ENCODE results near the gene CHMP1B. TPM values are rescaled to one million over a fixed set of nuclear protein-coding genes. Genes with fewer than 3 reads are reported as not detected.

The CHMP1B gene
- total RNA-seq, 2 experiments from 2014 or later, result 64.4 to 67.4 TPM

DNA sequence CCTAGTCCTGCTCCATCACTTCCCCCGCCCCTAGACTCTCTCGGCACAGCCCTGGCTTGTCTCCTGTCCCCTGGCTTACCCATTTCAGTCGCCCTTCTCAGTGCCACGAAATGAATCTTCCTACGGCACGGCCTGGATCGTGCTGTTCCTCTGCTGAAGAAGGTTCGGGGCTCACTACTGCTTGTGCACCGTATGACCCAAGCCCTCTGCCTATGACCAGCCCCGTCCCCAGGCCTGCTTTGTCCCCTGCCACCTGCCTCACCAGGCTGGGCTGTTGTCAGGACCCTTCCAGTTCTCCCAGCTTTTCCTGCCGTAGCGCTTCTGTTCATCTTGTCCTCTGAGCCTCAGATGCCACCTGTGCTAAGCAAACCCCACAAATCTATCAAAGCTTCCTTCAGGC lies 13.9 kb downstream of the CHMP1B start:
- Mint-ChIP-seq H3K27ac (no peak overlapping the region), H3K9me3 (no peaks in the 10 kb centered on the region), H3K27me3 (peaks cover 10% of the 10 kb centered on the region), H3K4me3 (no peak overlapping the region), H3K36me3 (ENCODE audit: low read depth) (no peaks in the 10 kb centered on the region), H3K4me1 (ENCODE audit: low read depth) (no peaks in the 10 kb centered on the region)
- H3K9me3 ChIP-seq (ENCODE audit: control insufficient read depth in 1 of 2, insufficient read depth in 1 of 2, low read length in 2 of 2), result no peaks in the 10 kb centered on the region
- TF ChIP-seq, protein P1, sequence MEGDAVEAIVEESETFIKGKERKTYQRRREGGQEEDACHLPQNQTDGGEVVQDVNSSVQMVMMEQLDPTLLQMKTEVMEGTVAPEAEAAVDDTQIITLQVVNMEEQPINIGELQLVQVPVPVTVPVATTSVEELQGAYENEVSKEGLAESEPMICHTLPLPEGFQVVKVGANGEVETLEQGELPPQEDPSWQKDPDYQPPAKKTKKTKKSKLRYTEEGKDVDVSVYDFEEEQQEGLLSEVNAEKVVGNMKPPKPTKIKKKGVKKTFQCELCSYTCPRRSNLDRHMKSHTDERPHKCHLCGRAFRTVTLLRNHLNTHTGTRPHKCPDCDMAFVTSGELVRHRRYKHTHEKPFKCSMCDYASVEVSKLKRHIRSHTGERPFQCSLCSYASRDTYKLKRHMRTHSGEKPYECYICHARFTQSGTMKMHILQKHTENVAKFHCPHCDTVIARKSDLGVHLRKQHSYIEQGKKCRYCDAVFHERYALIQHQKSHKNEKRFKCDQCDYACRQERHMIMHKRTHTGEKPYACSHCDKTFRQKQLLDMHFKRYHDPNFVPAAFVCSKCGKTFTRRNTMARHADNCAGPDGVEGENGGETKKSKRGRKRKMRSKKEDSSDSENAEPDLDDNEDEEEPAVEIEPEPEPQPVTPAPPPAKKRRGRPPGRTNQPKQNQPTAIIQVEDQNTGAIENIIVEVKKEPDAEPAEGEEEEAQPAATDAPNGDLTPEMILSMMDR (IDR thresholded peaks at IDR 0.05), result no peak
- POLR2A ChIA-PET, result interaction anchor here (1.0 kb wide), 1 partner anchor 13 kb away, joined by 3 read pairs; no protein-coding TSS in a partner anchor
- H3K27ac ChIP-seq (ENCODE audit: low read depth in 1 of 2, low read length in 2 of 2), result no peak overlapping the region
- H3K4me1 ChIP-seq (ENCODE audit: insufficient read depth, low read length), result no peaks in the 10 kb centered on the region
- ATAC-seq (ENCODE audit: poor library complexity), result no peak
- CTCF ChIA-PET, result no interaction called here
- H3K36me3 ChIP-seq (ENCODE audit: insufficient read depth, low read length), result no peaks in the 10 kb centered on the region
- H3K4me3 ChIP-seq (ENCODE audit: low read length), result no peak overlapping the region
- H3K27me3 ChIP-seq (ENCODE audit: control insufficient read depth in 1 of 2, insufficient read depth in 2 of 2, low read length in 2 of 2), result peaks cover 0 to 2% of the 10 kb centered on the region in 2 experiments
- intact Hi-C loops (cut with DNase I, micrococcal nuclease), result no loop called here
- DNase-seq, result no peak

DNA sequence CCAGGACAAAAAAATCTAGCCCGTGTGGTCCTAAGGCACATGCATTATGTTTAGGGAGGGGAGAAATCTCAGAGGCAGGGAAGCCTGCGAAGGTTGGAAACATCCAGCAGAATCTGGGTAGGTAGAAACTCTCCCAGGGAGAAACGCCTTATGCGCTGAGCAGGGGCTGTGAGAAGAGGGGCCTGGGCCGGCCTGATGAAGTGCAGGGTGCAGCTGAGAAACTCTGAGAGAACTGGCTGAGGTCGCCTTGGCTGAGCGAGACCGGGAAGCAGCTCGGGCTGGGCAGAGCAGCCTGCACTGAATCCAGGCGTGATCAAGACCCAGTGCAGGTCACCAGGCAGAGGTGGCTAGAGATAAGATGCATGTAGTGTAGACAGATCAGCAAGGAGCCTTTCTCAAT lies 15.1 kb downstream of the CHMP1B start:
- Histone ChIP-seq H3K4me3 (ENCODE audit: low read length) (no peak overlapping the region), H3K27ac (ENCODE audit: low read depth in 1 of 2, low read length in 2 of 2) (no peak overlapping the region), H3K36me3 (ENCODE audit: insufficient read depth, low read length) (no peaks in the 10 kb centered on the region), H3K27me3 (ENCODE audit: control insufficient read depth in 1 of 2, insufficient read depth in 2 of 2, low read length in 2 of 2) (peaks cover 0 to 2% of the 10 kb centered on the region in 2 experiments), H3K9me3 (ENCODE audit: control insufficient read depth in 1 of 2, insufficient read depth in 1 of 2, low read length in 2 of 2) (no peaks in the 10 kb centered on the region), H3K4me1 (ENCODE audit: insufficient read depth, low read length) (no peaks in the 10 kb centered on the region)
- no peaks in the 10 kb centered on the region for H3K4me1 Mint-ChIP-seq (ENCODE audit: low read depth)
- intact Hi-C loops (cut with DNase I, micrococcal nuclease), result no loop called here
- TF ChIP-seq, protein P1 (IDR thresholded peaks at IDR 0.05), result no peak
- ATAC-seq (ENCODE audit: poor library complexity) (no peak), DNase-seq (no peak)
- POLR2A ChIA-PET, result no interaction called here
- H3K27me3 Mint-ChIP-seq, result peaks cover 12% of the 10 kb centered on the region
- no peaks in the 10 kb centered on the region for H3K9me3 Mint-ChIP-seq
- no peak overlapping the region for H3K27ac Mint-ChIP-seq
- CTCF ChIA-PET, result no interaction called here
- no peaks in the 10 kb centered on the region for H3K36me3 Mint-ChIP-seq (ENCODE audit: low read depth)
- H3K4me3 Mint-ChIP-seq, result no peak overlapping the region

DNA sequence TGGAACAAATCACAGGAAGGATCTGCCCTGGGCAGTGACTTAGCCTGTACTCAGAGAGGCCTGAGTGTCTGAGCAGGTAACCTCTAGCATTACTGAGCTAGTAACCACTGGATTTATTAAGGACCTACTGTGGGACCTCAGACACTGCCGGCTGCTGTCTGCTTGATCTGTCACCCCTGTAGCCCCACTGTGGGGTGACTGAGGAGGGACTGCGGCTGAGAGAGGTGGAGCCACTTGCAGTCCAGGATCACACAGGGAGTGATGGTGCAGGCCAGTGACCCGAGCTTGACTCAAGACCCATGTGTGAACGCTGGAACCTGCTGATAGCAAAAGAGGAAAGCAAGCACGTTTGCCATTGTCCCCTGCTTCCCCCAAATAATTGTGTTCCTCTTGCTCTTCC lies 15.6 kb downstream of the CHMP1B start:
- Mint-ChIP-seq H3K36me3 (ENCODE audit: low read depth) (no peaks in the 10 kb centered on the region), H3K27ac (no peak overlapping the region), H3K4me3 (no peak overlapping the region), H3K9me3 (no peaks in the 10 kb centered on the region), H3K27me3 (peaks cover 14% of the 10 kb centered on the region), H3K4me1 (ENCODE audit: low read depth) (no peaks in the 10 kb centered on the region)
- H3K4me1 ChIP-seq (ENCODE audit: insufficient read depth, low read length), result no peaks in the 10 kb centered on the region
- ChIA-PET CTCF (no interaction called here), POLR2A (no interaction called here)
- TF ChIP-seq, protein P1 (IDR thresholded peaks at IDR 0.05), result no peak
- no peak for ATAC-seq (ENCODE audit: poor library complexity)
- DNase-seq, result no peak
- H3K27me3 ChIP-seq (ENCODE audit: control insufficient read depth in 1 of 2, insufficient read depth in 2 of 2, low read length in 2 of 2), result peaks cover 0 to 2% of the 10 kb centered on the region in 2 experiments
- H3K9me3 ChIP-seq (ENCODE audit: control insufficient read depth in 1 of 2, insufficient read depth in 1 of 2, low read length in 2 of 2), result no peaks in the 10 kb centered on the region
- no peak overlapping the region for H3K27ac ChIP-seq (ENCODE audit: low read depth in 1 of 2, low read length in 2 of 2)
- no peaks in the 10 kb centered on the region for H3K36me3 ChIP-seq (ENCODE audit: insufficient read depth, low read length)
- intact Hi-C loops (cut with DNase I, micrococcal nuclease), result no loop called here
- no peak overlapping the region for H3K4me3 ChIP-seq (ENCODE audit: low read length)

All from CD4-positive, alpha-beta T cell (primary cell).